Mesodermal cell (in vitro differentiated cells): ENCODE measurements around the gene GXYLT2.
A peak's percentile ranks its signal among the peaks of the same experiment; 100 is the strongest.
"Not testable (repeated sequence)": the region's sequence is repeated elsewhere in the genome, so short reads cannot be mapped to it uniquely, and the experiment has no call there.

Experiments
- H3K27ac ChIP-seq: 2 replicates; pipeline ENCODE4 v1.7.0; 2013; ENCODE audit warnings: mild to moderate bottlenecking, low read depth, low read length, moderate library complexity; ENCODE audit not compliant: severe bottlenecking
- H3K36me3 ChIP-seq: 2 replicates; pipeline ENCODE4 v1.7.1; 2013; ENCODE audit warnings: mild to moderate bottlenecking, low read length, moderate library complexity; ENCODE audit not compliant: control insufficient read depth, insufficient read depth
- H3K4me1 ChIP-seq: one replicate; pipeline ENCODE4 v1.7.1; 2013; ENCODE audit warnings: mild to moderate bottlenecking, low read length; ENCODE audit not compliant: insufficient read depth, control insufficient read depth, poor library complexity, severe bottlenecking
- H3K4me3 ChIP-seq: 2 replicates; pipeline ENCODE4 v1.7.0; 2013; ENCODE audit warnings: low read length, control low read depth, mild to moderate bottlenecking; ENCODE audit not compliant: insufficient read depth, poor library complexity, severe bottlenecking; ENCODE audit errors: extremely low read depth
- H3K9me3 ChIP-seq: 2 replicates; pipeline ENCODE4 v1.7.1; 2013; ENCODE audit warnings: mild to moderate bottlenecking, low read length, moderate library complexity; ENCODE audit not compliant: control insufficient read depth
- WGBS, 2 experiments: methylation state at CpG; one replicate each; pipeline ENCODE4 v1.1.5; 2013; ENCODE audit warnings: missing lambda C conversion rate in 2 of 2; ENCODE audit not compliant: insufficient coverage in 2 of 2; 5-methylcytosine and 5-hydroxymethylcytosine counted together

Gene GXYLT2

DNA sequence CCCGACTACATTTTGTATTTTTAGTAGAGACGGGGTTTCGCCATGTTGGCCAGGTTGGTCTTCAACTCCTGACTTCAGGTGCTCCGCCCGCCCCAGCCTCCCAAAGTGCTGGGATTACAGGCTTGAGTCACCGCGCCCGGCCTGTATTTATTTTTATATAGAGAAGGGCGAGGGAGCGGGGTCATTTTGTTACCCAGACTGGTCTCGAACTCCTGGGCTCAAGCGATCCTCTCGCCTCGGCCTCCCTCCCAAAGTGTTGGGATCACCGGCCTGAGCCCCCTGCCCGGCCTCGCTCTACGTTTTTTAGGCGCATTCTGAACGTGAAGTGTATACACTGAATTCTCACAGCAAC, 108.3 kb downstream of the GXYLT2 start:
- H3K27ac ChIP-seq, result peak overlapping the region; percentile 95
- H3K36me3 ChIP-seq, result peaks cover 26% of the 10 kb centered on the region
- 82 to 84% methylated on average over 15 to 20 of the region's 20 CpGs for WGBS, 2 experiments

DNA sequence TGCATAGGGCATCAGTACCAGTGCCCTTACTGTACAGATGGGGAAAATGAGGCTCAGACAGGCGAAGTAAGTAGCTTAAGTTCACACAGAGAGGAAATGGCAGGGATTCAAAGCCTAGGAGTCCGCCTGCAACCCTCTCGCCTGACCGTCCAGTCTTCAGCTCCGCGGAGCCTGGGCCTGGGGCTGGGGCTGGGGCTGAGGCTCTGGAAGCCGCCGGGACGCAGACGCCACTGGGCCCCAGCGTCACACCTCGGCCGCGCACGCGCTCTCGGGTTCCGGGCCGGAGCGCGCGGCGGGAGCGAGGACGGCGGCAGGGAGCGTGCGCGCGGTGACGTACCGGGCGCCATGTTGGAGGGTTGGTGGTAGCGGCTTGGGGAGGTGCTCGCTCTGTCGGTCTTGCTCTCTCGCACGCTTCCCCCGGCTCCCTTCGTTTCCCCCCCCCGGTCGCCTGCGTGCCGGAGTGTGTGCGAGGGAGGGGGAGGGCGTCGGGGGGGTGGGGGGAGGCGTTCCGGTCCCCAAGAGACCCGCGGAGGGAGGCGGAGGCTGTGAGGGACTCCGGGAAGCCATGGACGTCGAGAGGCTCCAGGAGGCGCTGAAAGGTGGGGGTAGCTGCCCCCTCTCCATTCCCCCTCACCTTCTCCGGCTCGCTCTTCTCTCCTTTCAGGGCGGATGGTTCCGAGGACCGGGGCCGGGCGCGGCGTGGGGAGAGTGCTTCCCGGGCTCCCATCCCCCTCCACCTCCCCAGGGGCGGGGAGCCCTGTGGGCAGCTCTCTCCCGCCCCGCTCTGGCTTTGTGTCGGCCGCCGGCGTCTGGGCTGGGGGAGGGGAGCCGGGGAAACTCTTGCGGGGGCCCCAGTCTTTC, 108.9 kb downstream of the GXYLT2 start, which contains the start of gene PPP4R2:
Gene PPP4R2 (plus strand): TSS at position 339 of the 861 bp plus-strand sequence. CDS start 227 bp downstream, at position 566.
- WGBS, 2 experiments, result 2% methylated on average over 21 to 35 of the region's 75 CpGs
- H3K4me3 ChIP-seq, result peak within 1 kb of the TSS; percentile 75
- peak within 1 kb of the TSS; percentile 95 for H3K27ac ChIP-seq
- no peaks in the 10 kb centered on the region for H3K9me3 ChIP-seq
- peaks cover 8% of the 10 kb centered on the region for H3K4me1 ChIP-seq
- H3K36me3 ChIP-seq, result peaks cover 32% of the 10 kb centered on the region

More for the DNA sequence above, 108.3 kb downstream of the GXYLT2 start:
- Histone ChIP-seq H3K9me3 (no peaks in the 10 kb centered on the region), H3K4me3 (peak overlapping the region; percentile 75), H3K4me1 (peaks cover 8% of the 10 kb centered on the region)

DNA sequence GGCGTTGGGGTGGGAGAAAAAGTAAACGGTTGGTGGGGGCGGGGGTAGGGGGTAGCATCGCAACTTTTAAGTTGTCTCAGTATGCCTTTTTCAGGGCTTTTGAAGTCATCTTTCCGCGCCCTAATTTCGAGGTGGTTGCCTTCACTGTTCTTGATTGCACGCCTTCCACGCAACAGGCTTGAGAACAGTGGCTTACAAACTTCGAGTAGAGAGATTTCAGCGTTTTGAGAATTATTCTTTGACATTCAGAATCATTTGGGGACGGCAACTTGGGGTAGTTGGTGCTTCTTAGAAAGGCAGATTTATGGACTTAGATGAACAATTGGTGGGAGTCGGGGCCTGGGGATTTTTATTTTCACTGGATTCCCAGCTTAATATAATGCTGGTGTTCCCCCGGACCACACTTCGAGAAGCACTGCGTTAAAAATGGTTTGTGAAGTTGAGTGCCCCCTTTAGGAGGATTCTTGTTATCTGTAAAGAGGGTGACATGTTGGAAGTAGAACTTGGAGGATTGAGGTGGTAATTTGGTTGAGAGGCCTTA, 109.6 kb downstream of the GXYLT2 start:
- Histone ChIP-seq H3K27ac (peak overlapping the region; percentile 95), H3K4me3 (peak overlapping the region; percentile 75), H3K36me3 (peaks cover 39% of the 10 kb centered on the region), H3K4me1 (peaks cover 11% of the 10 kb centered on the region), H3K9me3 (no peaks in the 10 kb centered on the region)
- WGBS, 2 experiments, result 0 to 1% methylated on average over 7 to 14 of the region's 16 CpGs

DNA sequence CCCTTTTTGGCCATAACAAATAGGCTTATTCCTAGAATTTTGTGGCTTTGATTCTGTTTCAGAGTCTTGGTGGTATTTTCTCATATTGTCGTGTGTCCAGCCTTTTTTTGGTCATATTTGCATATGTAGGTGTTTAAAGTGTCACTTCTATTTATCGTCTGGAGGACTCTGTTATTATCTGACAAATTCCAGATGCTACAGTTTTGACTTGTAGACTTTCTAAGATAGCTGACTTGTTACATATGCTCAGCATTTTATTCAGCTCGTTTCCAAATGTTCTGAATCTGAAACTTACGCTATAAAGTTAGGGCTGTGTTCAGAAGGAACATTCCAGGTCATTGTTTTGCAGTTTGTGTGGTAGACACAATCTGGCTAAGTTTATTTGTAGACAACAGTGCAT, 110.6 kb downstream of the GXYLT2 start:
- Histone ChIP-seq H3K4me3 (peak overlapping the region; percentile 75), H3K27ac (no peak overlapping the region), H3K4me1 (peaks cover 11% of the 10 kb centered on the region), H3K9me3 (no peaks in the 10 kb centered on the region), H3K36me3 (peaks cover 48% of the 10 kb centered on the region)
- 55 to 69% methylated on average over 2 of the region's 4 CpGs for WGBS, 2 experiments

DNA sequence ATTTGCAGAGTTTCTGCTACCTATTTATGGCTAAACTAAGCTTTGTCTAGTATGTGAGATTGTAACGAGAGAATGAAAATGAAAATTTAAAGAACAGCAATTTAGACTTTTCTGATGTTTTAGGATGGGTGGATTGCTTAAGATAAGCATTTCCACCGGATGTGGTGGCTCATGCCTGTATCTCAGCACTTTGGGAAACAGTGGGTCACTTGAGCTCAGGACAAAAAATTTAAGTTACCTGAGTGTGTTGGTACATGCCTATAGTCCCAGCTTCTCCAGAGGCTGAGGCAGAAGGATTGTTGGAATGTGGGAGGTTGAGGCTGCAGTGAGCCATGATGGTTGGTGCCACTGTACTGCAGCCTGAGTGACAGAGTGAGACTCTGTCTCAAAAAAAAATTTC, 112.1 kb downstream of the GXYLT2 start:
- Histone ChIP-seq H3K4me3 (peak overlapping the region; percentile 75), H3K9me3 (no peaks in the 10 kb centered on the region), H3K4me1 (peaks cover 11% of the 10 kb centered on the region), H3K36me3 (peaks cover 63% of the 10 kb centered on the region), H3K27ac (no peak overlapping the region)
- WGBS, 2 experiments, result 90 to 96% methylated on average over 2 of the region's 2 CpGs

DNA sequence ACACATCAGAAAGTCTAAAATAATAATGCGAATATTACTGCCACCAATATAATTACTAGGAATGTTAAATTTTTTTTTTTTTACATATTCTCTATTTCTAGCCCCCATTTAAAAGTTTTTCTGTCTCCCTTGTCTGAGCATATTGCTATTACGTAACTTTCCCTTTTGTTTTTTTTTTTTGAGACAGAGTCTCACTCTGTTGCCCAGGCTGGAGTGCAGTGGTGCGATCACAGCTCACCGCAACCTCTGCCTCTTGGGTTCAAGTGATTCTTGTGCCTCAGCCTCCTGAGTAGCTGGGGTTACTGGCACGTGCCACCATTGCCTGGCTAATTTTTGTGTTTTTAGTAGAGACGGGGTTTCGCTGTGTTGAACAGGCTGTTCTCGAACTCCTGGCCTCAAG, 115.2 kb downstream of the GXYLT2 start:
- H3K27ac ChIP-seq, H3K9me3 ChIP-seq, H3K4me3 ChIP-seq: not testable (repeated sequence)
- Histone ChIP-seq H3K4me1 (peaks cover 11% of the 10 kb centered on the region), H3K36me3 (peaks cover 90% of the 10 kb centered on the region)
- 74 to 91% methylated on average over 3 to 7 of the region's 8 CpGs for WGBS, 2 experiments

DNA sequence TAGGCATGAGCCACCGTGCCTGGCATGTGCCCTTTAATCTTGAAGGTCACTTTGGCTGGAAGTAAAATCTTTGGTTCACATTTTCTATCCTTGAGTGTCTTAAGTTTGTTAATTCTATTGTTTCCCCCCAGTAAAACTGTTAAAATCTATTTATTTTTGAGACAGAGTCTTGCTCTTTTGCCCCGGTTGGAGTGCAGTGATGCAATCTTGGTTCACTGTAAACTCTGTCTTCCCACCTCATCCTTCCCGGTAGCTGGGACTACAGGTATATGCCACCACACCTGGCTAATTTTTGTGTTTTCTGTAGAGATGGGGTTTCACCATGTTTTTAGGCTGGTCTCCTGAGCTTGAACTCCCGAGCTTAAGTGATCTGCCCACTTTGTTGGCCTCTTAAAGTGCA, 116.5 kb downstream of the GXYLT2 start:
- 94 to 100% methylated on average over 1 to 2 of the region's 4 CpGs for WGBS, 2 experiments

DNA sequence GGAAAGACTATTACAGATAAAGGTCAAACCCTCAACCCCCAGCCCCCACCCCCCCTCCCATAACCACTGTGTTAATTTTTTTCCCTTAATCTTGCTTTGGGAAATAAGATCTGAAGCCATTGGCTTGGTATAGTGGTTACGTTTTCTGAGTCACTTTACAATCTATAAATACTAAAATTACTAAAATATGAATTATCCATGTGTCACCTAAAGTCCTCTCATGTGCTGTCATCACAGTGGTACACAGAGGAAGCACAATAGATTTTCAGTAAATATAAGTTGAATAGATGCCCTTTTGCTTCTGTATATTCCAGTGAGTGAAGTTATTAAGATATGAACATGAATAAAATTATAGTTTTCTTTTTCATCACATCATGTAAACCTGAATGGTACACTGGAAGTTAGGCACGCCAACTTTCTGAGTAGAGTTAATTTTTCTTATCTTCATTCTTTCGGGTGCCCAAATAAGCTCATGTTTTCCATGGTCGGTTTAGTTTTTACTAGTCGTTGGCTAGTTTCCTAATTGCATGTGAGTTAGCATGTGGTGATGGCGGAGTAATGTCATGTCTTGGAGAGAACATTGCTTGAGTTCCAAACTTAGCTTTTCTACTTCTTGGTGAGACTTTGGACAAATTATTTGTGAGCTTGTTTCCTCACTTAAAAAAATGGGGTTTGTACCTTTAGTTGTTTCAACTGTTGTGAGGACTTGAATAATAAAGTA, 120.3 kb downstream of the GXYLT2 start:
- H3K36me3 ChIP-seq, result peaks cover 90% of the 10 kb centered on the region
- no peaks in the 10 kb centered on the region for H3K9me3 ChIP-seq
- H3K4me3 ChIP-seq, result no peak overlapping the region
- no peaks in the 10 kb centered on the region for H3K4me1 ChIP-seq
- H3K27ac ChIP-seq, result no peak overlapping the region
- 89 to 93% methylated on average over 4 of the region's 6 CpGs for WGBS, 2 experiments

More for the DNA sequence above, 116.5 kb downstream of the GXYLT2 start:
- peaks cover 11% of the 10 kb centered on the region for H3K4me1 ChIP-seq
- peaks cover 92% of the 10 kb centered on the region for H3K36me3 ChIP-seq
- no peak overlapping the region for H3K4me3 ChIP-seq
- no peaks in the 10 kb centered on the region for H3K9me3 ChIP-seq
- no peak overlapping the region for H3K27ac ChIP-seq

DNA sequence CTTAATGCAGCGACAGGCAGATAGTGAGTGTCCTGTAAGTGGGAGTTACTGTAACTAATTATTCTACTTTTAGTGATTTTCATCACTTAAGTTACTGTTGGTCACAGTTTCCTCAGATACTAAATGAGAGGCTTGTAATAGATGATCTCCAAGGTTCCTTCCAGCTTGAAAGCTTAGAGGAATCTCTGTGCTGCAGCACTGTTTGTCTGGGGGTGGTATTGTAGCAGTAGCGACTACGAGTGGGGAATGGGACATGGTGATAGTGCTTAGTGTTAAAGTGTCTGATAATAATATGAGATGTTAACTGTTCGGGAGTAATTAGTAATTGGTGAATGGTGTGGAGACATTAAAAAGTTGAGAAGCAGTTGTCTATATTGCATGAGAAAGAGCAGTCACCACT, 121.2 kb downstream of the GXYLT2 start:
- H3K4me1 ChIP-seq, result no peaks in the 10 kb centered on the region
- H3K9me3 ChIP-seq, result no peaks in the 10 kb centered on the region
- peaks cover 85% of the 10 kb centered on the region for H3K36me3 ChIP-seq
- H3K4me3 ChIP-seq, result no peak overlapping the region
- WGBS, 2 experiments, result 89 to 100% methylated on average over 2 to 3 of the region's 4 CpGs
- no peak overlapping the region for H3K27ac ChIP-seq

DNA sequence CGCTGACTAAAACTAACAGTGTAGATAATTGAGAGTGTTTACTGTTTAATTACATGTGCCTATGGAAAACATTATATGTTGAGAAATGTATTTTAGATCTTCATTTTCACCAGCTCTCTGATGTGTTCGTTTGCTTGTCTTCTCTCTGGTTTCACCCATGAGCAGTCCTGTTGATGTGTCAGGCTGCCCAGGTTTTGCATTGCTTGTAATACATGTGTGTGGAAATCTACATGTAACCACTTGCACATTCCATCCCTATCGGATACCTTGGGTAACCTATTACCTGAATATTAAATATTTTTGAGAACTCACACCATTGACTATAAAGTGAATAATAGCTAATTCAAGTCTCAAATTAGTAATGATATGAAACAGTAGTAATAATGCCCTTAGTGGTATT, 121.9 kb downstream of the GXYLT2 start:
- Histone ChIP-seq H3K36me3 (peaks cover 83% of the 10 kb centered on the region), H3K9me3 (no peaks in the 10 kb centered on the region)
- WGBS, 2 experiments, result no CpG with 5 or more reads among the region's 3 CpGs

More for the DNA sequence above, 121.9 kb downstream of the GXYLT2 start:
- Histone ChIP-seq H3K27ac (no peak overlapping the region), H3K4me1 (no peaks in the 10 kb centered on the region), H3K4me3 (no peak overlapping the region)
